ENCODE results near the gene DIAPH3. TPM values are rescaled to one million over a fixed set of nuclear protein-coding genes. Genes with fewer than 3 reads are reported as not detected.

The DIAPH3 gene
- total and polyA plus RNA-seq, 7 donors: 0.16 to 3.8 (median 1.1) TPM; not detected in 1

GRCh38 chr13:59635589-59635988, 528.1 kb downstream of the DIAPH3 start:
- Histone ChIP-seq H3K27me3 (no peaks in the 10 kb centered on the region), H3K27ac (no peak overlapping the region), H3K4me1 (no peaks in the 10 kb centered on the region), H3K9me3 (no peaks in the 10 kb centered on the region), H3K36me3 (no peaks in the 10 kb centered on the region), H3K4me3 (no peak overlapping the region)
- intact Hi-C loops (cut with DNase I): no loop called here
- WGBS, 2 donors: 79 to 82% methylated on average over 6 of the region's 6 CpGs
- DNase-seq: no peak
- TF ChIP-seq POLR2A (IDR thresholded peaks at IDR 0.05) (no peak), POLR2AphosphoS5 (IDR thresholded peaks at IDR 0.05) (no peak), EP300 (IDR thresholded peaks at IDR 0.05) (no peak), CTCF (IDR thresholded peaks at IDR 0.05) (no peak)

GRCh38 chr13:59633290-59633689, 530.4 kb downstream of the DIAPH3 start:
- Histone ChIP-seq H3K27me3 (no peaks in the 10 kb centered on the region), H3K4me1 (no peaks in the 10 kb centered on the region), H3K9me3 (no peaks in the 10 kb centered on the region), H3K4me3 (no peak overlapping the region), H3K36me3 (no peaks in the 10 kb centered on the region), H3K27ac (no peak overlapping the region)
- TF ChIP-seq POLR2AphosphoS5 (IDR thresholded peaks at IDR 0.05) (no peak), CTCF (IDR thresholded peaks at IDR 0.05) (no peak), POLR2A (IDR thresholded peaks at IDR 0.05) (no peak), EP300 (IDR thresholded peaks at IDR 0.05) (no peak)
- WGBS, 2 donors: 91 to 93% methylated on average over 9 of the region's 9 CpGs
- DNase-seq: no peak
- intact Hi-C loops (cut with DNase I): no loop called here

- Histone ChIP-seq H3K36me3 (no peaks in the 10 kb centered on the region), H3K27me3 (no peaks in the 10 kb centered on the region), H3K27ac (no peak overlapping the region), H3K4me1 (no peaks in the 10 kb centered on the region), H3K4me3 (no peak overlapping the region), H3K9me3 (no peaks in the 10 kb centered on the region)
- intact Hi-C loops (cut with DNase I): no loop called here
- WGBS, 2 donors: 64 to 82% methylated on average over 1 of the region's 1 CpG
- no peak for DNase-seq
- TF ChIP-seq EP300 (IDR thresholded peaks at IDR 0.05) (no peak), POLR2A (IDR thresholded peaks at IDR 0.05) (no peak), CTCF (IDR thresholded peaks at IDR 0.05) (no peak), POLR2AphosphoS5 (IDR thresholded peaks at IDR 0.05) (no peak)
Measured at GRCh38 chr13:59631271-59631670, 532.5 kb downstream of the DIAPH3 start.

GRCh38 chr13:59625111-59625510, 538.6 kb downstream of the DIAPH3 start:
- Histone ChIP-seq H3K27me3 (no peaks in the 10 kb centered on the region), H3K4me1 (no peaks in the 10 kb centered on the region), H3K36me3 (no peaks in the 10 kb centered on the region), H3K4me3 (no peak overlapping the region), H3K27ac (no peak overlapping the region), H3K9me3 (no peaks in the 10 kb centered on the region)
- TF ChIP-seq CTCF (IDR thresholded peaks at IDR 0.05) (no peak), POLR2AphosphoS5 (IDR thresholded peaks at IDR 0.05) (no peak), POLR2A (IDR thresholded peaks at IDR 0.05) (no peak), EP300 (IDR thresholded peaks at IDR 0.05) (no peak)
- DNase-seq: no peak
- 90 to 93% methylated on average over 3 of the region's 3 CpGs for WGBS, 2 donors
- intact Hi-C loops (cut with DNase I): no loop called here

GRCh38 chr13:59623206-59623915, 540.4 kb downstream of the DIAPH3 start:
- no peak for TF ChIP-seq POLR2A (IDR thresholded peaks at IDR 0.05)
- TF ChIP-seq EP300 (IDR thresholded peaks at IDR 0.05): no peak
- no peak for TF ChIP-seq CTCF (IDR thresholded peaks at IDR 0.05)
- no peak for TF ChIP-seq POLR2AphosphoS5 (IDR thresholded peaks at IDR 0.05)
- WGBS, 2 donors: 48 to 57% methylated on average over 4 of the region's 4 CpGs
- DNase-seq: no peak
- intact Hi-C loops (cut with DNase I): no loop called here
- Histone ChIP-seq H3K27me3 (no peaks in the 10 kb centered on the region), H3K4me3 (no peak overlapping the region), H3K36me3 (no peaks in the 10 kb centered on the region), H3K9me3 (peaks cover 0 to 7% (median 0%) of the 10 kb centered on the region in 4 donors), H3K27ac (no peak overlapping the region), H3K4me1 (no peaks in the 10 kb centered on the region)

Measured in sigmoid colon (tissue), 7 donors.